ENCODE measurements around the gene CIC.
"Not testable (repeated sequence)": the region's sequence is repeated elsewhere in the genome, so short reads cannot be mapped to it uniquely, and the experiment has no call there.

The CIC gene

GRCh38 chr19:42255766-42256745 lies 13.0 kb upstream of the CIC start:
- DNase-seq, result no peak

DNA sequence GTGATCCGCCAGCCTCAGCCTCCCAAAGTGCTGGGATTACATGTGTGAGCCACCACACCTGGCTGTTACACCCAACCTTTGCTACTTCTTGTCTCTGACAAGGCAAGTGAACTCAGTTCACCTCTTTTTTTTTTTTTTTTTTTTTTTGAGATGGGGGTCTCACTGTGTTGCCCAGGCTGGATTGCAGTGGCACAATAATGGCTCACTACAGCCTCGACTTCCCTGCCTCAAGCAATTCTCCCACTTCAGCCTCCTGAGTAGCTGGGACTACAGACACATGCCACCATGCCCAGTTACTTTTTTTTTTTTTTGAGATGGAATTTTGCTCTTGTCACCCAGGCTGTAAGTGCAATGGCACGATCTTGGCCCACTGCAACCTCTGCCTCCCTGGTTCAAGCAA lies 11.2 kb upstream of the CIC start:
- DNase-seq, result not testable (repeated sequence)

DNA sequence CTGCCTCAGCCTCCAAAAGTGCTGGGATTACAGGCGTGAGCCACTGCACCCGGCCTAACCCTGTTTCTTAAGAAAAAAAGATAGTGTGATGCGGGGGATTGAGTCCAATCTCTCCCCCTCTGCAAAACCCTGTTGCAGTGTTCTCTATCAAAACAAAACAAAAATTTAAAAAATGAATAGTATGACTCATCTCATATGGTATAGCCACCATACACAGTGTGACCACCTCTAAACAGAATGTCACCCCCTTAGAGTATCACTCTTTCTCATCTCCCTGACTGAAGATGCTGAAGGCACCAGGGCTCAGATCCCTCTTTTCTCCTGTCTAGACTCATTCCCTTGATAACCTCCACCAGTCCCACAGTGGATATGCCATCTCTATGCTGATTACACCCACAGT lies 7.3 kb upstream of the CIC start:
- no peak for DNase-seq

DNA sequence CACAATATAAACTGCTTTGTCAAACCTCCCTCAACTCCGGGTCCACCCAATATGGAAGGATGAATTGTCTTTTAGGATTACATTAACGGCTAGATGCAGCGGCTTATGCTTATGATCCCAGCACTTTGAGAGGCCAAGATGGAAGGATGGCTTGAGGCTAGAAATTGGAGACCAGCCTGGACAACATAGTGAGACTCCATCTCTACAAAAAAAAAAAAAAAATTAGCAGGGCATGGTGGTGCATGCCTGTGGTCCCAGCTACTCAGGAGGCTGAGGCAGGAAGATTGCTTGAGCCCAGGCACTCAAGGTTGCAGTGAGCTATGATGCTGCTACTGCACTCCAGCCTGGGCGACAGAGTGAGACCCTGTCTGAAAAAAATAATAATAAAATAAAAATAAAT lies 2.9 kb upstream of the CIC start:
- DNase-seq, result not testable (repeated sequence)

GRCh38 chr19:42266928-42267603 lies 2.0 kb upstream of the CIC start:
- DNase-seq, result not testable (repeated sequence)

DNA sequence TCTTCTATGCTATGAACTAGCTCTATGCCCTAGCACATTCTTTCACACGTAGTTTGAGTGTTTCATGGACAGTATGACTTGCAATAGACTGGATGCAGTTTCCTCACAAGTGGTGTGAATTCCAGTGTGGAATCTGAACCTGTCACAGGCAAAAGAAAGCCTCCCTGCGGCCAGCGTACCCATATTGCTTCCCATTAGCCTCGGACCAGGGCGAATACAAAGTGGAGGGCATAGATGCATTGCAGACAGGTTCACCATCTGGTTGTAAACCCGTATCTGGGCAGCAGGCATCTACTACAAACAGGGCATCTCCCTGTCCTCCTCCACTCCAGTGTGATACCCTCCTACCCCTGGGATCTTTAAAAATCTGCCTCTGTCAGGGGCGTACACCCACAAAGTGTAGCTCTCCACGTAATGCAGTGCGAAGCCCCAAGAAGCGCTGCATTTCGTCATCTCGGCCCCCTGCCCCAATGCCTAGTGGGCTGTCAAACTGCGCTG lies 1.4 kb upstream of the CIC start:
- no peak for DNase-seq

GRCh38 chr19:42268142-42268703 lies 829 bp upstream of the CIC start:
- DNase-seq, result peak; percentile 98

- peak; percentile 22 for DNase-seq
Observed at GRCh38 chr19:42269478-42270345, 660 bp downstream of the CIC start.

- peak; percentile 70 for DNase-seq
Observed at GRCh38 chr19:42270346-42271044, 1.4 kb downstream of the CIC start.

DNA sequence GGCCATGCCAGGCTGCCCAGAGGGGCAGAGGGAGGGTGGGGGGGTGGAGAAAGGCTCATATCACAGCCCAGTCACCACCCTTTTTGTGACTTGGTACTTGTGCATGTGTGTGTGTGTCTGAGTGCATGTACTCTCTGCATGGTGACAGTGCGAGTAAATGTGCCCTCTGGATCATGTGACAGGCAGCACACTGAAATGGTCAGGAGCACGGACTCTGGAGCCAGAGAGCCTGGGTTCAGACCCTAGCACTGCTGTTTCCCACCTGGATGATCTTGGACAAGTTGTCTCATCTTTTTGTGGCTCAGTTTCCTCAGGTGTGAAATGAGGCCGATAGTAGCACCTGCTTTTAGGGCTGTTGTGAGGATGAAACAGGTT lies 2.0 kb downstream of the CIC start:
- no peak for DNase-seq

DNA sequence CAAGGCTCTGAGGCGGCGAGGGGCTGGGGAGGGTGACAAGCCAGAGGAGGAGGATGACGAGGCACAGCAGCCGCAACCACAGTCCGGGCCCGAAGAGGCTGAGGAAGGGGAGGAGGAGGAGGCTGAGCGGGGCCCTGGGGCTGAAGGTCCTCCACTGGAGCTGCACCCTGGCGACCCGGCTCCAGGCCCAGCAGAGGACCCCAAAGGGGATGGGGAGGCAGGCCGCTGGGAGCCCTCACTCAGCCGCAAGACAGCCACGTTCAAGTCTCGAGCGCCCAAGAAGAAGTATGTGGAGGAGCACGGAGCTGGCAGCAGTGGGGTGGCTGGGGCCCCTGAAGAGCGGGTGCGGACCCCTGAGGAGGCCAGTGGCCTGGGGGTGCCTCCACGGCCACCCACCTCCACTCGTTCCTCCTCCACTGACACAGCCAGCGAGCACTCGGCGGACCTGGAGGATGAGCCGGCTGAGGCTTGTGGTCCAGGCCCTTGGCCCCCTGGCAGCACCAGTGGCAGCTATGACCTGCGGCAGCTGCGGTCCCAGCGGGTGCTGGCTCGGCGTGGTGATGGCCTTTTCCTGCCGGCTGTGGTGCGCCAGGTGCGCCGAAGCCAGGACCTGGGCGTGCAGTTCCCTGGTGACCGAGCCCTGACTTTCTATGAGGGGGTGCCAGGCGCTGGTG lies 2.9 kb downstream of the CIC start:
- no peak for DNase-seq

DNA sequence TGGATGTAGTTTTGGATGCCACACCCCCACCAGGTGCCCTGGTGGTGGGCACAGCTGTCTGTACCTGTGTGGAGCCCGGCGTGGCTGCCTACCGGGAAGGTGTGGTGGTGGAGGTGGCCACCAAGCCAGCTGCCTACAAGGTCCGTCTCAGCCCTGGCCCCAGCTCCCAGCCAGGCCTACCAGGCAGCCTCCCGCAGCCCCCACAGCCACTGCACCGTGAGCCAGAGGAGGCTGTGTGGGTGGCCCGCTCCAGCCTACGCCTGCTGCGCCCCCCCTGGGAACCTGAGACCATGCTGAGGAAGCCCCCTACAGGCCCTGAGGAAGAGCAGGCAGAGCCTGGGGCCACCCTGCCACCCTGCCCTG lies 3.5 kb downstream of the CIC start:
- DNase-seq, result no peak

GRCh38 chr19:42272989-42273406 lies 3.9 kb downstream of the CIC start:
- peak; percentile 16 for DNase-seq

GRCh38 chr19:42273407-42274064 lies 4.5 kb downstream of the CIC start:
- peak; percentile 13 for DNase-seq

GRCh38 chr19:42274065-42274682 lies 5.1 kb downstream of the CIC start:
- no peak for DNase-seq

GRCh38 chr19:42275103-42275502 lies 6.1 kb downstream of the CIC start:
- no peak for DNase-seq

GRCh38 chr19:42275517-42275916 lies 6.5 kb downstream of the CIC start:
- no peak for DNase-seq

- DNase-seq, result no peak
Observed at GRCh38 chr19:42276284-42276683, 7.2 kb downstream of the CIC start.

DNA sequence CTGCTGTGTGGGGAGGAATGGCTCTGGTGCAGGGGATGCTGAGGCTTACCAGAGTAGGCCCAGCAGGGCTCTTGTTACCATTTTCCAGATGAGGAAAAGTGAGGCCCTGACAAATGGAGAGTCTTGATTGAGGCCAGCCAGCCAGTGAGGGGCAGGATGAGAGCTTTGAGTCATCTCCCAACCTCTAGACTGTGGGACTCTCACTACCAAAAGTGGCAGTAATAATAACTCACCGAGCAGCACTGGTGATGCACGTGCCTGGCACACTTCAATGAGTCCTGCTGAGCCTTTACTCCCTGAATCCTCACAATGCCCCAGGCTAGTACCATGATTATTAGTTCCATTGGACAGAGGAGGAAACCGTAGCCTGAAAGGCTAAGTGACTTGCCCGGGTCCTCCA lies 7.8 kb downstream of the CIC start:
- no peak for DNase-seq

GRCh38 chr19:42277821-42278451 lies 8.9 kb downstream of the CIC start:
- DNase-seq, result no peak
